Uterus (tissue), 2 donors: ENCODE results near the gene TRIOBP.

Experiments
- CTCF ChIP-seq, 4 experiments: fragments of 200-600 bp in 2 of 4; fragments of 450-650 bp in 2 of 4; sonication (generic) in 2 of 4; IDR thresholded peaks; one replicate each; pipeline ENCODE4 v1.5.1; 2016 to 2019; ENCODE audit warnings: antibody characterized with exemption in 4 of 4, mild to moderate bottlenecking in 2 of 4, moderate library complexity in 1 of 4
- POLR2A ChIP-seq, 2 donors: fragments of 450-650 bp; IDR thresholded peaks; one replicate each; pipeline ENCODE4 v1.6.1; 2016; ENCODE audit warnings: antibody characterized with exemption in 2 of 2, mild to moderate bottlenecking in 1 of 2, moderate library complexity in 1 of 2

- no peak for TF ChIP-seq CTCF (IDR thresholded peaks at IDR 0.05)
- TF ChIP-seq POLR2A (IDR thresholded peaks at IDR 0.05): no peak
These were observed 56.9 kb downstream of the TRIOBP start for GRCh38 chr22:37753746-37754145.
